Renal cortical epithelial cell (primary cell): ENCODE data around the gene P2RX7. TPM values are rescaled to one million over a fixed set of nuclear protein-coding genes. Genes with fewer than 3 reads are reported as not detected.

ENCODE experiments used
- DNase-seq: peaks from one replicate; pipeline ENCODE4 v3.0.0-alpha.2; 2011; ENCODE audit warnings: low read depth
- total RNA-seq: library from RNA; depleted of rRNA; stranded (reverse); fragments of >200 nt; gene quantifications from 2 replicates; pipeline ENCODE4 v1.2.3, GENCODE V29; 2014

Gene P2RX7
- 0.10 and 0.52 TPM in 2 replicates for total RNA-seq

DNA sequence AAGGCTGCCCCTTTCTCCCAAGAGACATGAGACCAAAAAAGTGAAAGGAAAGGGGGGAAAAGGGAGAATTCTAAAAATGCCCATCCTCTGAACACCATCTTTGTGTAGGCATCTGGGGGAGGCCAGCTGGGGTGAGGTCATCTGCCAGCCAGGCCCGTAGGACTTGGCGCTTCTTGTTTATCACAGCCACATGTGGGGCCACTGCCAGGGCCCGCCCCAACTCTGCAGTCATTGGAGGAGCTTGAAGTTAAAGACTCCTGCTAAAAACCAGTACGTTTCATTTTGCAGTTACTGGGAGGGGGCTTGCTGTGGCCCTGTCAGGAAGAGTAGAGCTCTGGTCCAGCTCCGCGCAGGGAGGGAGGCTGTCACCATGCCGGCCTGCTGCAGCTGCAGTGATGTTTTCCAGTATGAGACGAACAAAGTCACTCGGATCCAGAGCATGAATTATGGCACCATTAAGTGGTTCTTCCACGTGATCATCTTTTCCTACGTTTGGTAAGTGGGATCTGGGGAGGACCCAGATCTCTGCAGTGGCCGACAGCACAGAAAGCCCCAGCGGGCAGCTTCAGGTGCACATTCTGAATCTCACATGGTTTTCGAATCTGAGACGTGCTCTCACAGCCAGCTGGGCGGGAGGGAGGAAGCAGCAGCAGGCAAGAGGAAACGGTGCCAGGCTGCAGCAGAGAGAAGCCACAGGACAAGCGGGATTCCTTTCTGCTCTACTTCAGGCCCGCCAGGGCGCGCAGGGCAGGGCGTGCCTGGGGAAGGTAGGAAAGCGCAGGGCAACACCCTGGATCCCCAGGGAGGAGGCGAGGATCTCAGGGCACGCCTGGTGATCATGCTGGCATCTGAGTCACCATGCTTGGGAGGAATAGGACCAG is at the start of gene P2RX7:
Gene P2RX7, plus strand, starts transcription at position 276 of the 881 bp plus-strand sequence. Its CDS starts 95 bp downstream, at position 371.
- peak; percentile 72 for DNase-seq

DNA sequence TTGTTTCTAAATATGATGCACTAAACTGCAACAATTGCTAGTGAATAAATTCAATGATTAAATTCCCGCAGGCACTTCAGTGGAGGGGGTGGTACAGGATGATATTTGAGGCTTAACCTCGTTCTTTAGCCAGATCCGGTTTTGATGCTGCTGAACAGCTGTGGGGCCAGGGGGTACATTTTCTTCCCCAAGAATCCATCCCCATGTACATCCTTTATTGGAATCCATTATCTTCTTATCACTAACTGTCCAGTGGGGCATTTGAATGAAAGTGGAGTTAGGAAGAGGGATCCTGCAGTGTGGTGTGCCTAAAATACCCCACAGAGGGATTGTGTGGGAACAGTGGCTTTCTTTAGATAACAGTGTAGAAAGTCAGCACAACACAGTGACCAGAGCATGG is 48.4 kb upstream of the P2RX7 start:
- no peak for DNase-seq

DNA sequence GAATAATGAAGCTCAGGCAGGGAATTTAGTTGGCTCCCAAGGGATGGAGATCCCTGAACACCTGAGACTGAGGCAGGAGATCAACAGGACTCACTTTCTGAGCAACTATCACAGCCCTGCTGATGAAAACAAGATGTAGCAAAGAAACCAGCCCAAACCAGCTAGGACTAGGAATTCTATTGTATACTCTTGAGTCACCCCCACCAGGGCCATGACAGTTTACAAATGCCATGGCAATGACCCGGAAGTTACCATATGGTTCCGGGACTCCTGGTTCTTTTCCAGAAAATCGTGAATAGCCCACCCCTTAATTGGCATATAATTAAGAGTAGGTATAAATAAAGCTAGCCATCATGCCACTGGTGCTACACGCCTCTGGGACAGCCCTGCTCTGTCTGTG is 47.6 kb upstream of the P2RX7 start:
- no peak for DNase-seq

DNA sequence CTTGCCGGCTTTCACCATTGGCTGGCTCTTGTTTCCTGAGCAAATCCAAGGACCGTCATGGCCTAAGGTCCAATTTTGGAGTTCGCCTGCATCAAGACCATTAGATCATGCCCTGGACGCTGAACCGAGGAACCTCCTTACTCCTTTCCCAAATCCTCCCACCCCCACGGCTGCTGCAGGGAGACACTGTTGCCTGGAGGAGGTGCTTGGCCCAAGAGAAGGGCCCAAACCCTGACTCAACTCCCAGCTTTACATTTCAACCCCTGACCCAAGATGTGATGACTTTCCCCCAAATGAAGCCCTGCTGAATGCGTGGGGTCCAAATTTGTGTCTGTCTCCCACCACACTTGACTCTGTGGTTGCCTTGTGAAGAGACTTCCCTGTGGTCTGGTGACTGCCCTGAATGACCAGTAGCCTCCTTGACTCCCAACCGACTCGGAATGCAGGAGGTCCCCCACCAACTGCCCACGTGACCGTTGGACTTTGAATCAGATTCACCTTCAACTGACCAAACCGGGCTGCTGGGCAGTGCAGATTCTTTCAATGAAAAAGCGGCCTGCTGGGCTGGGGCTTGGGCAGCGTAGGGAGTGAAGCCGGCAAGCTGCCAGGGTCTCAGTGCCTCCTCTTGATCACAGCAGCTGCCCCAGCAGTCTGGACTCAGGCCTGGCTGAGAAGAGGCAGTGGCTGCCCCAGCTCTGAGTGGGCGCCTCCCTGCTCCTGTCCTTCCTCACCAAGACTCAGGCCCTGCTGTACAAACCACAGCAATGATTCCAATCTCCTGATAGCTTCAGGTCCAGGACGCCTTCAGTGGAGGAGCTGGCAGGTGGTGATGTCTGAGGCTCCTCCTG is 46.9 kb upstream of the P2RX7 start:
- no peak for DNase-seq

DNA sequence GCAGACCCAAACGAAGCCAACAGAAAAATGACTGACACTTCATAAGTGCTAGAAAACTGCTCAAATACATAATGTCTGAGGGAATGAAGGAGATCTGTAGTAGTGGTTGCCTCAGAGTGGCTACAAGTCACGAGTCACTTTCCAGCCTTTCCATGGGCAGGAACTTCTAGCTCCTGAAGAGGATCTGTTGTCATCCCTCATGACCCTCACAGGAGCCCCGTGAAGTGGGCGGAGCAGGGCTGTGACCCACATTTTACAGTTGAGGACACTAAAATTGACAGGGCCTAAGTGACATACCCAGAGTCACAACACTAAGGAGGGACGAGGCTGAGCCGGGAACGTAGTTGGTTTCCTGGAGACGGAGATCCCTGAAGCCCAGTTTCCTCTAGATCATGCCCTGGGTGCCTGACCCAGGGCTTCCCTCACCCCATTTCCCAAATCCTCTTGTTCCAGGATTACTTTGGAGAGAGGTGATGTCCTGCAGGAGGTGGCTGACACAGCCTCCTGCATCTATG is 45.8 kb upstream of the P2RX7 start:
- DNase-seq: no peak

DNA sequence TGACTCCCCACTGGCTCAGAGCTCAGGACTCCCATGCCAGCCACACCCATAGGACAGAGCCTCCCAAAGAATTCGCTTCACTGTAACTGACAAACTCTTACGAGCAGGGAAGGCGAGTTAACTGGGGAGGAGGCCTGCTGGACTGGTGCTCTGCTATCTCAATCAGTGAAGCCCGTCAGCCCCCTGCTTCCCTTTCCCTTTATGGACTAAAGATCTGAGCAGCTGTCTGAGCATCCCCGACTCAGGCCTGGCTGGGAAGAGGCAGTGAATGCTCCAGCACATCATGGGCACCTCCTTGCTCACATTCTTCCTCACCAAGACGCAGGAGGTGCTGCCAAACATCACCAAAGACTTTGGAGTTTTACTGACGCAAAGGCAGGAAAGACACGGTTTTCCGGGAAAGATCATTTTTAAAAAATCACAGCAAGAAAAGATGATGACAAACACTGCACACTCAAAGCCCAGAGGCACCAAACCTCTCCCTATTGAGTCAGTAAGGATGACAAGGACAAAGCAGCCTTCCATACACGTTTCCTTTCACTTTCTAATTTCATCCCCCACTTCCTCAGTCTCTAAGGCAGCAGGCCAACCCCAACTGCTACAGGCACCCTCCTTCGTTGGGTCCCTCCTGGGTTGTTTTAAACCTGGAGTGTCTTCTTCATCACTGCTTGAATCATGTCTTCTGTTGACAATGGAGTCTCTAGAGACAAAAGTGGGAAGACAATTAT is 45.0 kb upstream of the P2RX7 start:
- DNase-seq: no peak

DNA sequence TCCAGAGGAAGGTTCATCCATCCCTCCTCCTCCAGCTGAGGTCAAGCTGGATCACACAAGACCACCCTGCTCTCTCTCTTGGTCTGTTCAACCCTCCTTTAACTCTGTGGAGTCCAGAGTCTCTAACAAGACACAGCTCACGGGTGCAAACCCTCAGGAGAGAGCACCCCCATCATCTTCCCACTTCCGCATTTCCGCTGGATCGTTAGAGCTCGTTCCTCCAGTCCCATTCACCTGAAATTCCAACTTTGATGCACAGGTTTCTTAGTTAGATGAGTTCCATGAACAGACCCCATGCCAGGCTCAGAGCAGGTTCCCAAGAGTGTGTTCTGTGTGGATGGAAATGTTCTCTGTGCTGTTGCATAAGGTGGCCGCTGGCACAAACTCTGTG is 44.5 kb upstream of the P2RX7 start:
- no peak for DNase-seq

DNA sequence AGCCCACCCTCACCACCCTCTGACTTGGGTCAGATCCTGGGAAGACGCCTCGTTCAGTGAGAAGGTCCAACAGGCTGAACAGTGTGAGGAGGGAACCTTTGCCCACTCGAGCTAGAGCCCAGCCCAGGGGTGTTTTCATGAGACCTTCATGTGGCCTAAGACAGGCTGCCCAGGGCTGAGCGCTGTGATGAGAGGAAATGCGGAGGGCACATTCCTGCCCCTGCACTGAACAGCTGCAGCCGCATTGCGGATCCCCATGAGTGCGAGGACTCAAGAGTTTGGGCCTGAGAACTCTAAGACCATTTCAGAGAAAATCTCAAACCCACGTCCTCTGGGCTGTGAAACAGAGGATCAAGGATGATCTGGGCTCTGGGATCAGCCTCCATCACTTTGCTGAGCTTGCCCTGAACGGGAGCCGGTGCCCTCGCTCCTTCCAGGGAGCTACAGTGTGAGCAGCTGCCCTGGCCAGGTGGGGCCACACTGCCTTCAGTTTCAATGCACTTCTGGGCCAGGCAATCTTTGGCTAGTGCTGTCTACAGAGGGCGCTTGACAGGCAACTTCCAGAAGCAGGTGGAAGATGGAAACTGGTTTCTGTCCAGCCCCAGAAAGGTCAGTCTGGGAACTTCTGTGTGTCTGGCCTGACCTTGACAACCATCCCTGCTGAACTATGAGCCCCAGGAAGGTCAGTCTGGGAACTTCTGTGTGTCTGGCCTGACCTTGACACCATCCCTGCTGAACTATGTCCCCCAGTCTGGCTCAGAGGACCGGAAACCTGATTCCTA is 43.5 kb upstream of the P2RX7 start:
- no peak for DNase-seq

DNA sequence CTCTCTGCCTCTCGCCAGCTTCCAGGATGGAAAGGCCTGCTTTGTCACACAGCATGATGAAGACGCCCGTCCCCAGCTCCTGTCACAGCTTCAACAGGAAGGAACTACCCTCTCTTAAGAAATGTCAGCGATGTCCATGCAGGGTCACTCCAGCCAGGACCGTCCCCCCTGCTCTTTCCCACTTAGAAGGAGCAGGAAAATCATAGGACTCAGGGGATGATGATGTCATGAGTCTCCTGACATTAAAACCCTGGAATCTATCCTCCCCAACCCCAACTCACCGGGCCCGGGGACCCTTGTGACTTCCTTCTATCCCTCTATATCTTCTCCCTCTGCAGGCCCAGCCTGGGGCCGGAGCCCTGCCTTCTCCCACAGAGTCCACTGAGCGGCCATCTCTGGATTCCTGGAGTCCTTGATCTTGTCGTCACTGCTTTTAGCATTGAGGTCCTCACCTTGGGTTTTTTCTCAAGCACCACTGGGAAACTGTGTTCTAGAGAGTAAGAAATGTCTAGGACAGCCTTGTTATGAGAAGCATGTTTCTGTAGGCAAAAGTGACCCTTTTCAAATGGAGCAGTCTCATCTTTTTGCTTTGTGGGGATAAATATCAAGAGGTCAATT is 42.8 kb upstream of the P2RX7 start:
- no peak for DNase-seq

DNA sequence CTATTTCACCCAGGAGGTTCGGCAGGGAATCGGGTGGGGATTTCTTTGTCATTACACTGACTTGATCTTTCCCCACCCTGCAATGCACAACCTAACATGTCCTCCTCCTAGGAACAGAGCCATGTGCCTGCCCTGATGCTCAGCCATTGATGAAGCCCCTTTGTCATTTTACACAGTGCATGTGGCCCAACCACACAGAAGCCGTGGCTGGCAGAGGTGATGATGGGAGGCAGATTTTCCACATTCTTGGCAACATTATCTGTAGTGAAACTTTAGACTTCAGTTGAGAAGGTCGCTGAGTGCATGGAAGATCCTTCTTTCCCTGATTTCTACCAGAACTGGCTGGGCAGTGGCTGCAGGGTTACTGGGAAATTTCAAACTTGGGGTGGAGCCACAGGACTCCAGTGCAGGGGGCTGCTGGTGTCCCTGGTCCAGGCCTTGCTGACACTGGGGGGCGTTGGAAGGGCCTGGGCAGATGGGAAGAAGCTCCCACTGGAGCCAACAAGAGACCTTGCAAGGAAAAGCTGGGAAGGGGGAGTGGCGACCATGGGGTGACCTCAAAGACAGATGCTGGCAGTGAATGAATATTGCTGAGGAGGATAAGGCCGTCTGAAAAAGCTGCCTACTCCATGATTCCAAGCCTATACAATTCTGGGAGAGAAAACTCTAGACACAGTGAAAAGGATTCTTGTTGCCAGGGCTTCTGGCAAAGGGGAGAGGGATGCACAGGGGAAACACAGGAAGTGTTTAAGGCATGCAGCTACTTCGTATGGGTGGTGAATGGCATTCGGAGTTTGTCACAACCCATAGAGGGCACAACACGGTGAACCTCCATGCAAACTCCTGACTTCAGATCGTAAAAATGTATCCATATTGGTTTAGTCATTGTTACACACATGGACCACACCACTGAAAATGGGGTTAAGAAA is 41.8 kb upstream of the P2RX7 start:
- DNase-seq: no peak

DNA sequence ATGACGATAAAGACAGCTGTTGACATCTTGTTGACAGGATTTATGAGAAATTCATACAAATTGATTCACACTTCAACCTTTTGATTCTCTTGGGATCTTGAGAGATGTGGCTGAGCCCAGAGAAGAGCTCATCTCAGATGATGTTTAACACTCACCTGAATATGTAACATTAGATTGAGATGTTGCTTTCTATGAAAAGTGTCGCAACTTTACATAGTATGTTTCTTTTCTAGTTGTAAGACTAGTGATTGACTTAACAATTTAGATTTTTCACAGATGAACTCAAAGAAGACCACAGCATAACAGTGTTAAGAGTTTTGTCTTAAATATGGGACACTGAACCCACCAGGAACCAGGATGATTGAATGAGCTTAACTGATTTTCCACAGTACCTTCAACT is 40.6 kb upstream of the P2RX7 start:
- DNase-seq: no peak

DNA sequence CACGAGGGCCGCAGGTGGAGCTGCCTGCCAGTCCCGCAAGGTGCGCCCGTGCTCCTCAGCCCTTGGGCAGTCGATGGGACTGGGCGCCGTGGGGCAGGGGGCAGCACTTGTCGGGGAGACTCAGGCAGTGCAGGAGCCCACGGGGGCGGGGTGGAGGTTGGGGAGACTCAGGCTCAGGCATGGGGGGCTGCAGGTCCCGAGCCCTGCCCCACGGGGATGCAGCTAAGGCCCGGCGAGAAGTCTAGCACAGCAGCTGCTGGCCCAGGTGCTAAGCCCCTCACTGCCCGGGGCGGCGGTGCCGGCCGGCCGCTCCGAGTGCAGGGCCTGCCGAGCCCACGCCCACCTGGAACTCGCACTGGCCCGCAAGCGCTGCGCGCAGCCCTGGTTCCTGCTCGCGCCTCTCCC is 39.2 kb upstream of the P2RX7 start:
- DNase-seq: no peak

DNA sequence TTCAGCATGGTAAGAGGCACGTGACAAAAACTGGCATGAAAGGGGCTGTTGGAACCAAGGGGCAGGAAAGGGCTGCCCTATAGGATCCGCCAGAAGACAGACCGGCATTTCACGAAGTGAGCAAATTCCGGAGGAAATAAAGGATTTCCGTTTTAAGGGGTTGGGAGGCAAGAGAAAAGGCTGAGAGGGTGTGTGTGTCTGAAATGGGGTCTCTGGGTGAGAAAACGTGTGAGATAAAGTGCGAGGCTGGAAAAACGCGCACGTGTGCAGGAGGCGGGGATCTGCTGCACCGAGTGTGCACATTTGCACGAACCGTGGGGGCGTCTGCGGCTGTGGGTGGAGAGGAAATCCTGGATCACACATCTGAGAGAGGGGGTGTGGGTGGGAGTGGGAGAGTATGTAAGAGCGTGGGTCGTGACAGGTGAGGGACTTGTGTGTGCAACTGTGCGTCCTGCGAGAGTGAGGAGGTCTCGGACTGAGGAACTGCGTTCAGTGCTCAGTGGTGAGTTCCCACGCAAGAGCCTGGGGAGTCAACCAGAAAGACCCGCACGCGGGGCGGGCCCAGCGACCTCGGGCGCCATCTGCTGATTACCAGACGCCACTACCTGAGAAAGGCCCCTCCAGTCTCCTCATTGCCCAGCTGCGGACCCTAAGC is 37.0 kb upstream of the P2RX7 start:
- DNase-seq: peak; percentile 19

DNA sequence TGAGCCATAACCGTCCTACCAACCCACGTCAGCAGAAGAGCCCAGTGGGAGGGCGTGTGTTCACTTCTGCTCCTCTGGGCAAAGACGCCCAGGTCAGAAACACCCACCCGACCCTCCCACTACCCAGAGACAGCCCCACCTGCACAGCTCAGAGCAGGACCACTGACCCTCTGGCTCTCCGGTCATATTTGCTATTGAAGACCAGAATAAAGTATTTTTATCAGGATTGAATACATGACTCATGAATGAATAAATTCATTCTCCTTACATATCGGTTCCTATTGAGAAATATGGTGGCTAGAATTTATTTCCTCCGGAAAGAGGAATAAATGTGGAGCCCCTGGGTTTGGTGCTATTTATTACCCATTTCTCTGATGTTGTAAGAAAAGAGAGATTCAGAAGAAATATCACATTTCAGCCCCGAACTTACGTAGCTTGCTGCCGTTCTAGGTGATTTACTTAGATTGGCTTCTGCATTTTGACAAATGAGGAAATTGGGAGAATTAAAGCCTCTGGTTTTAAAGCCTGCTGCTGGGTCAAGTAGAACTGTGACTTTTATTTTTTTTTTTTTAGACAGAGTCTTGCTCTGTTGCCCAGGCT is 36.4 kb upstream of the P2RX7 start:
- no peak for DNase-seq

DNA sequence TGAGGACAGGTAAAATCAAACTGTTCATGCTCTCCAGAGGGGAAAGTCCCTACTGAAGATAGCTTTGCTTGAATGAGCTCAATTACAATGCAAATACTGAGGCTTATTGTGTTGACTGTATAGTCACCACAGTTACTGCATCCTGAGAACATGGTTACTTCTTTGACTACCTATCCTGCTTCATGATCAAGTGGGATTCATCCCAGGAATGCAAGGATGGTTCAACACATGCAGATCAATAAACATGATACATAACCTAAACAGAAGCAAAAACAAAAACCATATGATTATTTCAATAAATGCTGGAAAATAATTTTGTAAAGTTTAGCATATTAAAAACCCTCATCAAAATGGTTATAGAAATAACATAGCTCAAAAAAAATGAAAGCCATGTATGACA is 32.9 kb upstream of the P2RX7 start:
- DNase-seq: no peak

DNA sequence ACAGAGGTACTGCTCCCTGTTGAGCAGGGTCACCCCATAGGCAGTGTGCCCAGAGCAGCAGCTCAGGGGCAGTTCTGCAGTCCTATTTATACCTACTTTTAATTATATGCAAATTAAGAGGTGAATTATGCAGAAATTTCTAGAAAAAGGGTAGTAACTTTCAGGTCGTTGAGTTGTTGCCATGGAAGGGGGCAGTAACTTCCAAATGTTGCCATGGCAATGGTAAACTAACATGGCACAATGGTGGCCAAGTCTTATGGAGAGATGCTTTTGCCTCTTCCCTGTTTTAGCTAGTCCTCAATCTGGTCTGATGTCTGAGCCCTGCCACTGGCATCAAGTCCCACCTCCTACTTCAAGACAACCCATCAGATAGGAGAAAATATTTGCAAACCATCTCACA is 30.4 kb upstream of the P2RX7 start:
- DNase-seq: no peak

DNA sequence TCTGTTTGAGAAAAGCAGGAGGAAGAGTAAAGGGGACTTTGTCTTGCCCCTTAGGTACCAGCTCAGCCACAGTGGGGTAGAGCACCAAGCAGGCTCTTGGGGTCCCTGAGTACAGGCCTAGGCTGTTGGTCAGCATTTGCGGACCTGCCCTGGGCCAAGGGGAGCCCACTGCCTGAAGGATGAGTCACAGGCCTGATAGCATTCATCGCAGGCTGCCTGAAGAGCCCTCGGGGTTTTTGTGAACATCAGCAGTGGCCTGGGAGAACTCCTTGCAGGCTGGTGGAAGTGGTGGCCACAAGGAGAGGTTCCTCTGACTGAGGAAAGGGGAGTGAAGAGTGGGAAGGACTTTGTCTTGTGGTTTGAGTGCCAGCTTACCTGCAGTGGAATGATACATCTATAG is 25.0 kb upstream of the P2RX7 start:
- DNase-seq: no peak

DNA sequence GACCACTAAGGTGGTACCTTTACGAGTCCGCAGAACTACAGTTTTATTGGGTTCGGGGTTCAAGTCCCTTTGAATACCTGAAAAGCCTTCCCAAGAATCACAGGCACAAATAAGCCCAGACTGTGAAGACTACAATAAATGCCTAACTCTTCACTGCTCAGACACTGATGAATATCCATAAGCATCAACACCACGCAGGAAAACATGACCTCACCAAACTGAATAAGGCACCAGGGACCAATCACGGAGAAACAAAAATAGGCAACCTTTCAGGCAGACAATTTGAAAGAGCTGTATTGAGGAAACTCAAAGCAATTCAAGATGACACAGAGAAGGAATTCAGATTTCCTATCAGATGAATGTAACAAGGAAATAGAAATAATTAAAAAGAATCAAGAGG is 24.2 kb upstream of the P2RX7 start:
- no peak for DNase-seq
